CD4-positive, alpha-beta T cell treated with Interleukin-6 for 4 hours (primary cell): ENCODE measurements around the gene EHD4.

Source experiments
- DNase-seq: peaks from one replicate; pipeline ENCODE4 v3.0.0-alpha.2; 2020; ENCODE audit warnings: mixed read lengths

EHD4 gene

DNA sequence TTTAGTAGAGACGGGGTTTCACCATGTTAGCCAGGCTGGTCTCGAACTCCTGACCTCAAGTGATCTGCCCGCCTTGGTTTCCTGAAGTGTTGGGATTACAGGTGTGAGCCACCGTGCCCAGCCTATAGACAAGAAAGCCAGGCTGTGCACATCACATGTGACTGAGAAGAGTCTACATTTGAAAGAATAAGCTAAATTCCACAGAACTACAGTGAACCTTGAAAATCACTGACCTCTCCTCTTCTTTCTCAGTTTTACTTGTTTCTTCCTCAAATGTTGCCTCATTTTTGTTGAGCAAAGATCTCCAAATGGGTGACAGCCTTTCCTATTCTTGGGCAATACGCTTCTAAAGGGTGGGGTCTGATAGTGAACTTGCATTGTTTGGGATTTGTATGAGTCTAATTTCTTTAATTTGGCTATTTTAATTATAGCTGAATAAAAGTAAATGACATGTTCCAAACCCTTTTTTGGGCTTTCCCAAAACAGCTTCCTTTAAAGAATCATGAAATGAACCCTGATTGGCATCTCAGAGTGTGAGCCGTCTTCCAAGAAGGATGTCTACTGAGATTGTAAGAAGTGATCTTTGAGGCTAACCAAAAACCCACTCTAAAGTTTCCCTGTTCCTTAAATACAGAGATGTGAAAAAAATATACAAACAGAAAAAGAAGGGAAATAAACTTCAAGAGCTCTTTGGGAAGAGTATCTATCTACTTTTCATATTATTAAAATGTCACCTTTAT, 56.9 kb downstream of the EHD4 start:
- DNase-seq = no peak

DNA sequence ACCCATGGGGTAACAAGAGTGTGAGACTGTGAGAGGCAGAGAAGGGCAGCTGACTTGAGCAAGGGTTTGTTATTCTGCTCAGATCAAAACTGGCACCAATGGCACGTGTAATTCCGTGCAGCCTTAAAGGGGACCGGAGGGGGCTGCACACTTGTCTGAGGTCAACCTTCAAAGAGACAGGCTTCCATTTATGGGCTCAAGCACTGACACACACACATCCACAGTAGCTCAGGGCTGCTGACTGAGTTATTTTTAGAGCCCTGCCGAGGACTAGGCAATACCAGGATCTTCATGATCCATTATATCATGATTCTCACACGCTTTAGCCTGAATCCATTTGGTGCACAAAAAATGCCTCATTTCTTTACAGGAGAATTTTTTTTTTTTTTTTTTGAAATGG, 57.9 kb downstream of the EHD4 start:
- DNase-seq = no peak

DNA sequence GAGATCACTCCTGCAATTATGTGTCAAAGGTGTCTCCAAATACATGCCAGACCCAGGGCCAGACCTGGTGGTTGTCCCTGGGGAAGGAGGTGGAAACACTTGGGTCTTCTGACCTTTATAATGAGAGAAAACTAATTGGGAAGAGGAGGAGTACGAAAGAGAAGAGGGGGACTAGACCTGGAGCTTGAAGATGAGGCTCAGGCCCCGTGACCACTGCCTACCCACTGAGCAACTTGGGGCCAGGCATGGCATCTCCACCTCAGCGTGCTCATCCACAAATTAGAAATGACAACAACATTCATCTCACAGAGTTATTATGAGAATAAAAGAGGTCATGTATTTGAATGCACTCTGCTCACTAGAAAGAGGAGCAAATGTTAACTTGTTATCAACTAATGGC, 59.1 kb downstream of the EHD4 start:
- no peak for DNase-seq

- DNase-seq = no peak
Measured at GRCh38 chr15:41911691-41912345, 60.5 kb downstream of the EHD4 start.

- DNase-seq = no peak
Measured at GRCh38 chr15:41908736-41909461, 63.5 kb downstream of the EHD4 start.

GRCh38 chr15:41907141-41907540, 65.2 kb downstream of the EHD4 start:
- DNase-seq = no peak

DNA sequence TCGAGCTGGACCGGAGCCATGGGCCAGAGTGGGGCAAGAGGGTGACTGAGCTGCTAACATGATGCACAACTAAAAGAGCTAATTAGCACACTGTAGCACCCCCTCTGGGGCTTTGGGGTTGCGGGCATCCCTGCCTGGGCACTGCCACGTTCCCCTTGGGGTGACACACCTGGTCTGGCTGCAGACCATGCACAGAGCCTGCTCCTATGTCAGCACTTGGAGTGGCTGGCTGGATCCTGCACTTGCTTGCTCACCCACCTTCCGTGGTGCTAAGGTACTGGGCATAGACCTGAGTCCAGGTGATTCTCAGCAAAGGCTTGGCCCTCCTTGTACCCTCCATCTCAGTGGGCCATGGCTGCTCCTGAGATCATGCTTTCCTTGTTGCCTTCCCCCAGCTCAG, 65.7 kb downstream of the EHD4 start:
- no peak for DNase-seq

- no peak for DNase-seq
Measured at GRCh38 chr15:41905036-41905793, 67.1 kb downstream of the EHD4 start.

DNA sequence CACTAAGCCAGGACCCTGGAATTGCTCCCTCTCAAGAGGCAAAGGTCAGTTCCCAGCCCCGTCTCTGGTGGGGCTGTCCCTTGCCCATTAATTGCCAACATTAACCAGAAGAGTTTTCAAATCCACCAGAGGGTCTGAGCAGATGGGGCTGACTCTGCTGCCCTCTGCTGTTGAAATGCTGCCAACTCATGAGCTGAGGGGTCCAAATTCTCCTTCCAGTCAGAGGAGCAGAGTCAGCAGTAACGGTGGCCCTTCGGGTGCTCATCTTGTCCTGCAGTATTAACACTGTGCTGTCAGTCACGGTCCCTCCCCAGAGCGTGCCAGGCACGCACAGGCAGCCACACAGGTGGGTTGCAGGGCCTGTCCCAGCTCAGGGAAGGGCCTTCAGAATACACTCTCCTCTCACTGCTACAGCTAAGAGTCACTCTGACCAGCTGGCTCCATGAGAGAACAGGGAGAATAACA, 67.8 kb downstream of the EHD4 start:
- peak; percentile 81 for DNase-seq

DNA sequence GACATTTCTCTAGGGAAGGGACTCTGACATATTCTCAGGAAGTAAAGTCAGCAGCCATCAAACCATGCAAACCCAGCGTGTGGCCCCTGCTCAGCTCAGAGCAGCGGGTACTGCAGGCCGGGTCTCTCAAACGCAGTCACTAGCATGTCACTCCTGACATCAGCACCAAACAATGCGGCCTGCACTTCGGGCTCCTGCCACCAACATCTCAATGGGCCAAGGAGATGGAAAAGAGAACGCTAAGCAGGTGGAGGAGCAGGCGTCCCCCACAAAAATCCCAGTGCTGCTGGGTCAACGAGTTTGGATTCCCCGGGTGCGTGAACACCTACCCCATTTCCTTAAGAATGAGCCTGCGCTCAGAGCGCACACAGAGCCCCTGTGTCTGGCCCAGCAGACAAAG, 68.6 kb downstream of the EHD4 start:
- DNase-seq = no peak

GRCh38 chr15:41901431-41901830, 70.9 kb downstream of the EHD4 start:
- no peak for DNase-seq

GRCh38 chr15:41900526-41901380, 71.6 kb downstream of the EHD4 start:
- DNase-seq = no peak

- no peak for DNase-seq
Measured at GRCh38 chr15:41899854-41900442, 72.4 kb downstream of the EHD4 start.

GRCh38 chr15:41897363-41897799, 75.0 kb downstream of the EHD4 start:
- no peak for DNase-seq

DNA sequence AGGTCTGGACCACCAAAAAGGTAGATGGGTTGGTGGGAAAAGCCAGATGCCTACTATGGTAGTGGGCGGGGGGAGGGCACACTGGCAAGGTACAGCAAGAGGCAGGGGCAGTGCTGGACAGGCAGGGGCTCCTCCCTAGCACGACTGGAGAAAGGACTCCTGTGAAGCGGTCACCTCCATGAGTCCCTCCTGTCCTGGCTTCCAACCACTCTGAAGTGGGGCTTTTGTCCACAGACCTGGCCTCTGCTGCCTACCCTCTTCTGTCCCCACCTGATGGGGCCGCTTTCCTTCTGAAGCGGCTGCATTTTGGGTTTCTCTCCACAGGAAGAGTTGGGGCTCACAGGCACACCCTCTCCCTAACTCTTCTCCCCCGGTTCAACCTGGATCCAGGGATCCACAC, 75.8 kb downstream of the EHD4 start:
- no peak for DNase-seq

DNA sequence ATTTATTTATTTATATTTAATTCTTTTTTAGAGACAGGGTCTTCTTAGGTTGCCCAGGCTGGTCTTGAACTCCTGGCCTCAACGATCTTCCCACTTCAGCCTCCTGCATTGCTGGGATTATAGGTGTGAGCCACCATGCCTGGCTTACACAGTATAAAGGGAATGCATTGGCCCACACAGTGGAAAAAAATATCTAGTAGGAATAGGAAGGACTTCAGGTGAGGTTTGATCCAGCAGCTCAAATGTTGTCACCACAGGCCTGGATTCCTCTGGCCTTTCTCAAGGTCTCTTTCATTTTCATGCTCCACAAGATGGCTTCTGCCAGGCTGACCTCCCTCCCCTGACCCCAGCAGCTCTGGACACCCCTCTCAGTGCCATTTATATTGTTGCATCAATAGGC, 76.4 kb downstream of the EHD4 start:
- no peak for DNase-seq

DNA sequence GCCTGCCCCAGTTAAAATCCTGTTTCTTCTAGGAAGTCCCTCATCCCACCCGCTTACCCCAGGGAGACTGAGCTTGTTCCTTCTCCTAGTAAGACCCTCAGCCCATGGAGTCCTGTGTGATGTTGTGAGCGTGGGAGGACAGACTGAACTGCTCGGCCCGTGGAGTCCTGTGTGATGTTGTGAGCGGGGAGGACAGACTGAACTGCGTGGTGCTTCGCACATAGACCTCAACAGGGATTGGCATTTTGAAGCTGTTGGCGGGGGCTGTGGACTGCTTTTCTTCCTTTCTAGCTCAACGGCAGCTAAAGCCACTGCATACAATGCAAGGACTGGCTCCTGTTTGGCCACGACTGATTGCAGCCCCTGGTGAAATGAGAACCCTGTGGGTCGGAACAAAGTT, 76.9 kb downstream of the EHD4 start:
- no peak for DNase-seq

GRCh38 chr15:41894791-41895463, 77.4 kb downstream of the EHD4 start:
- DNase-seq = peak; percentile 95

DNA sequence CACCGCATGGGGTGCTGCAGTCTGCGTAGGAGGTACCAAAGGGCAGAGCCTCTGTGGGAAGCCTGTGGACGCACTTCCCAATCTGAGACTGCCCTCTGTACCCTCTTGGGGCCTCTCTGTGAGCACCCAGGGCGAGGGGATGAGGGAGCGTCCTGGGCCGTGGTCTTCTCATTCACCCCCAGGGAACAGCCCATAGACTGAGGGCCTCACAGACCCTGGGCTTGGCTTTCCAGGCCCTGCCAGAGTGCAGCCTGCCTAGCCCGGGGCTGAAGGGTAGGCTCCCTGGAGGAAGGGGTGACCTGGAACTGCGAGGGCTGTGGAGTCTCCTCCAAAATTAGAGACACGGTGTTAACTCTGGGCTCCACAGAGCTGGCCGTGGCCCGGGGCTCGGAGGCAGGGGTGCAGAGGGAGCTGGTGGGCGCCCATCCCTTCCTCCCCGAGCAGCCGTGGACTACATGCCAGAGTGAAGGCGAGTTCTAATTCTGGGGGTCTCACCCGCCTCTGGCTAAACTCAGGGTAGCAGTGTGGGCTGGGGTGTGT, 78.0 kb downstream of the EHD4 start:
- no peak for DNase-seq

GRCh38 chr15:41893422-41894250, 78.7 kb downstream of the EHD4 start, which contains the start of gene SPTBN5:
Gene SPTBN5, minus strand, starts transcription at chr15:41894053. Its CDS starts 556 bp downstream, at chr15:41893497.
- peak; percentile 20 for DNase-seq
